PC-3 (cell line): Measurements from ENCODE around the gene GRB10.

Experiments
- CTCF ChIP-seq: fragments of 300-600 bp; sonication (generic); conservative IDR thresholded peaks from 2 replicates; pipeline ENCODE4 v1.5.1; 2017; ENCODE audit warnings: antibody characterized with exemption, low read depth, mild to moderate bottlenecking, low read length
- EZH2 ChIP-seq: fragments of 300-600 bp; sonication (generic); IDR thresholded peaks from one replicate; pipeline ENCODE4 v1.6.1; 2017; ENCODE audit warnings: antibody characterized with exemption, mild to moderate bottlenecking, low read length; ENCODE audit not compliant: unreplicated experiment
- EZH2phosphoT487 ChIP-seq: fragments of 300-600 bp; sonication (generic); IDR thresholded peaks from 2 replicates; pipeline ENCODE4 v1.6.1; 2018; ENCODE audit warnings: mild to moderate bottlenecking, antibody characterized with exemption, low read length, borderline replicate concordance

- no peak for TF ChIP-seq CTCF
- no peak for TF ChIP-seq EZH2phosphoT487
- no peak for TF ChIP-seq EZH2
These were observed 136.6 kb downstream of the GRB10 start for GRCh38 chr7:50646069-50646468.
